Measurements from ENCODE around the gene GSG1L2.

Gene GSG1L2

GRCh38 chr17:9854255-9854654 is 32.4 kb upstream of the GSG1L2 start:
- no peak for TF ChIP-seq CTCF (IDR thresholded peaks at IDR 0.05)

GRCh38 chr17:9850151-9850550 is 28.3 kb upstream of the GSG1L2 start:
- no peak for TF ChIP-seq CTCF (IDR thresholded peaks at IDR 0.05)

- TF ChIP-seq CTCF (IDR thresholded peaks at IDR 0.05): no peak
These were observed 23.4 kb upstream of the GSG1L2 start for GRCh38 chr17:9845306-9845705.

GRCh38 chr17:9844153-9844552 is 22.3 kb upstream of the GSG1L2 start:
- TF ChIP-seq CTCF (IDR thresholded peaks at IDR 0.05): no peak

GRCh38 chr17:9843152-9844010 is 21.5 kb upstream of the GSG1L2 start:
- TF ChIP-seq CTCF (IDR thresholded peaks at IDR 0.05): no peak

- TF ChIP-seq CTCF (IDR thresholded peaks at IDR 0.05): no peak
These were observed 20.3 kb upstream of the GSG1L2 start for GRCh38 chr17:9842057-9842758.

- no peak for TF ChIP-seq CTCF (IDR thresholded peaks at IDR 0.05)
These were observed 17.6 kb upstream of the GSG1L2 start for GRCh38 chr17:9839433-9839832.

Measured in LNCAP (cell line).